CD4-positive, alpha-beta T cell treated with Interleukin-15 for 4 hours (primary cell): Measurements from ENCODE around the gene NCOA1.
"Not testable (repeated sequence)": the region's sequence is repeated elsewhere in the genome, so short reads cannot be mapped to it uniquely, and the experiment has no call there.

Experiments
- DNase-seq: peaks from one replicate; pipeline ENCODE4 v3.0.0-alpha.2; 2020; ENCODE audit warnings: low spot score

NCOA1 gene

GRCh38 chr2:24792874-24793760, 302.1 kb downstream of the NCOA1 start, which contains the start of the genes CENPO and PTRHD1:
CENPO (plus strand) TSS chr2:24793425; CDS start chr2:24793920, 495 bp downstream.
PTRHD1 (minus strand) TSS chr2:24793391; CDS start chr2:24793377, 14 bp downstream.
- peak; percentile 94 for DNase-seq

GRCh38 chr2:24793761-24794435, 302.8 kb downstream of the NCOA1 start:
- DNase-seq = no peak

DNA sequence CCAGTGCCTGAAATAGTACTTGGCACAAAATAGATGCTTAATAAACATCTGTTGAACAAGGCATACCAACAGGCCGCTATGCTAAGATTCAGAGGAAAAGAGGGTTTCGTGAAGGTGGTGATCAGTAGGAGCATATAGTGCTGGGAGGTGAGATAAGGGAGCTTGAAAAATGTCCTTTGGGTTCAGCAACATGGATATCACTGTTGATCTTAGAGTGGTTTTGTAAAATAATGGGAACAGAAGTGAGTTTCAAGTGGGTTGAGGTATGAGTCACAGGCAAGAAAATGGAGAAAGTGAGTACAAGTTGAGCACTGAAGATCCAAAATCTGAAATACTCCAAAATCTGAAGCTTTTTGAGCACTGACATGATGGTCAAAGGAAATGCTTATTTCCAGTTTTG, 306.6 kb downstream of the NCOA1 start:
- no peak for DNase-seq

GRCh38 chr2:24800487-24800886, 309.4 kb downstream of the NCOA1 start:
- not testable (repeated sequence) for DNase-seq

GRCh38 chr2:24805811-24806660, 315.0 kb downstream of the NCOA1 start:
- DNase-seq = not testable (repeated sequence)

DNA sequence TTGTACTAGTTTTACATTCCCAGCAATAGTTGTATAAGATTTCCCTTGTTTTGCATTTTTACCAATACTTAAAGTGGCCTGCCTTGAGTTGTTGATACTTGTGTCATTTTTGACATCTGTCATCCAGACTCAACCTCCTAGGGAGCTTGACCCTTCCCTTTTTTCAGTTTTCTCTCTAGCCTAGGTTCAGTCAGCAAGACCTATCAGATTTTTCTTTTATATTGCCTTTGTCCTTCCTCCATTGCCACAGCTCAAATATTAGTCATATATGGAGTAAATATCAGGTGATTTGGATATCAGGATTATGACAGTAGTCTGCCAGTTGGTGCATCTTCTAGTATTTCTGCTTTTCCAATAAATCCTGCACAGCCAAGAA, 315.6 kb downstream of the NCOA1 start:
- DNase-seq = no peak

- no peak for DNase-seq
These were observed 318.4 kb downstream of the NCOA1 start for GRCh38 chr2:24809316-24810007.

DNA sequence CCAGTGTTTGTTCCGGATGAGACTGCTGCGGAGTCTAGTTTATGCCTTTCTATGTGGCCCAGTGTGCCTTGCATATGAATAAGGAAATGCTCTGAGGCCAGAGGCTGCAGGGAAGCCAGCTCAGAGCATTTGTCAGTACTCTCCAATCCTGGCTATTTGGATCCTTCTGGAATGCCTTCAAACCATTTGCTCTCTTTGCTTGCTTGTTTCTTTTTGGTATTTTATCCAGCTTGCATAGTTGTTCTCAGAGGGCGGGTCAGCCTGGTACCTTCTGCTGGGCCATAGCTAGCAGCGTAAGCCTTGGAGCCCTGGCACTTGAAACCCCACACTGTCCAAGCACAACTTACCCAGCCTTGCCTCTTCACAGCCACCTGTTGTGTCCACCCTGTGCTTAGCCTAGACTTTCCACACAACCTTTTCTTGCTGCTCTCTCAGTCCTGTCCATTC, 322.7 kb downstream of the NCOA1 start:
- DNase-seq = no peak

- no peak for DNase-seq
These were observed 323.5 kb downstream of the NCOA1 start for GRCh38 chr2:24814516-24814915.

GRCh38 chr2:24815171-24815570, 324.1 kb downstream of the NCOA1 start:
- DNase-seq = no peak

DNA sequence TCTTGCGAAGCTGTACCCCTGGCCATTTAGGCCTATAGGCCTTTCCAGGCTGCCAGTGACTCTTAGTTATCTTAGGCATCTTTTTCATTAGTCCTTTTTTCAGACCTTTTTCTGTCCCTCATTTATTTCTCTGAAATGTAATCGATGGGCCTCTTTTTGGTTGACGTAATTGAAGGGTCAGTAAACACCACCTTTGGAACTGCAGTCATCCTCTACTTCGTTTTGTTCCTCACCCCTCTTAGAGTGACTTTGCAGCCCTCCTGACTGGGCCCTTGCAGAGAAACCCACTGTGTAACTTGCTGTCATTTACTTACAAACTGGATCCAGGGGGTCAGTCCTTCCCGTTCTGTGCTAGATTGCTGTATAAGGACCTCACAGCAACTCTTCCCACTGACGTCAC, 325.4 kb downstream of the NCOA1 start:
- no peak for DNase-seq

DNA sequence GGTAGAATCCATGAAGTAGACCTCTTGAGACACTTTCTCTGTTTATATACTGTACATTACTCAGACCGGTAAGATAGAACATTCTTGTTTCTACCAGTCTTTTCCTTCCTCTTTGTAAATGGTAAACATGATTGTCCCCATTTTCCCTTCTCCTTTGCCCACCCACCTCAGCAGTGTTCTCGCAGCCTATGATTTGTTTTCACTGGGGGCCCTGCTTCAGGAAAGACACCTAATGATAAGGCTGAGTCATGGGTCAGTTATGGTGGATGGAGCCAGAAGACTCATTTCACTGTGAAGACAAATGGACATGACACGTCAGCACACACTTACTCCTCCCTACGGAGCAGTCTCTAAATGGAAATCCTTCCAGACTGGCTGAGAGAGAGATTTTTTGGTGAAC, 325.8 kb downstream of the NCOA1 start:
- DNase-seq = no peak

- no peak for DNase-seq
These were observed 327.7 kb downstream of the NCOA1 start for GRCh38 chr2:24818721-24819167.

GRCh38 chr2:24819442-24820174, 328.6 kb downstream of the NCOA1 start:
- DNase-seq = no peak

DNA sequence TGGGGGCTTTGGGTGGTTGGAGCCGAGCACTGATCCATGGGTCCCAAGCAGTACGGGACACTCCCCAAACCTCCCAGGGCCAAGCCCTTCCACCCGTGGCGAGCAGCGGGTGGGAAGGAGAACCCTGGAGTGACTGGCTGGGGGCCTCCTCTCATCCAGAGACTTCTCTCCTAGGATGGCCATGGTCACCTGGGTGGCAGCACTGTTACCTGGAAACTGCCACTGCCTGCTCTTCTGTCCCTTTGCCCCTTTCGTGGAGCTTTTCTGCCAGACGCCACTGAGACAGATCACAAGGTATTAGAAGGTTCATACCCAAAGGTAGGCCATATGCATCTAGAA, 329.1 kb downstream of the NCOA1 start:
- DNase-seq = no peak
